ENCODE data around the gene DNAH5. TPM values are rescaled to one million over a fixed set of nuclear protein-coding genes. Genes with fewer than 3 reads are reported as not detected.
"Not testable (repeated sequence)": the region's sequence is repeated elsewhere in the genome, so short reads cannot be mapped to it uniquely, and the experiment has no call there.

The DNAH5 gene
- total RNA-seq, result 0.35 TPM
- long read RNA-seq, partial matches to known transcripts, result 0 of 3 reads
- long read RNA-seq, other reads (novel, unspliced or antisense), result 3 of 3 reads

- no peak for DNase-seq (ENCODE audit: low spot score)
Measured at GRCh38 chr5:13944560-13945199, at the start of gene DNAH5. Gene DNAH5, minus strand, starts transcription at chr5:13944688. Its CDS starts 250 bp downstream, at chr5:13944438.

- no peak for DNase-seq (ENCODE audit: low spot score)
Measured at GRCh38 chr5:13993926-13994325, 49.4 kb upstream of the DNAH5 start.

- DNase-seq (ENCODE audit: low spot score), result no peak
Measured at GRCh38 chr5:13992795-13993194, 48.3 kb upstream of the DNAH5 start.

GRCh38 chr5:13991365-13991764 is 46.9 kb upstream of the DNAH5 start:
- DNase-seq (ENCODE audit: low spot score), result no peak

GRCh38 chr5:13990896-13991295 is 46.4 kb upstream of the DNAH5 start:
- DNase-seq (ENCODE audit: low spot score), result no peak

GRCh38 chr5:13989832-13990231 is 45.3 kb upstream of the DNAH5 start:
- DNase-seq (ENCODE audit: low spot score), result no peak

GRCh38 chr5:13987843-13988464 is 43.5 kb upstream of the DNAH5 start:
- DNase-seq (ENCODE audit: low spot score), result no peak

GRCh38 chr5:13985731-13986418 is 41.4 kb upstream of the DNAH5 start:
- DNase-seq (ENCODE audit: low spot score), result no peak

- DNase-seq (ENCODE audit: low spot score), result not testable (repeated sequence)
Measured at GRCh38 chr5:13984888-13985287, 40.4 kb upstream of the DNAH5 start.

GRCh38 chr5:13976867-13977830 is 32.7 kb upstream of the DNAH5 start:
- no peak for DNase-seq (ENCODE audit: low spot score)

GRCh38 chr5:13976223-13976622 is 31.7 kb upstream of the DNAH5 start:
- no peak for DNase-seq (ENCODE audit: low spot score)

- DNase-seq (ENCODE audit: low spot score), result no peak
Measured at GRCh38 chr5:13975246-13975645, 30.8 kb upstream of the DNAH5 start.

GRCh38 chr5:13973724-13974123 is 29.2 kb upstream of the DNAH5 start:
- no peak for DNase-seq (ENCODE audit: low spot score)

- no peak for DNase-seq (ENCODE audit: low spot score)
Measured at GRCh38 chr5:13972029-13972428, 27.5 kb upstream of the DNAH5 start.

- no peak for DNase-seq (ENCODE audit: low spot score)
Measured at GRCh38 chr5:13957032-13957645, 12.7 kb upstream of the DNAH5 start.

- no peak for DNase-seq (ENCODE audit: low spot score)
Measured at GRCh38 chr5:13956471-13956870, 12.0 kb upstream of the DNAH5 start.

- no peak for DNase-seq (ENCODE audit: low spot score)
Measured at GRCh38 chr5:13955896-13956295, 11.4 kb upstream of the DNAH5 start.

GRCh38 chr5:13946111-13946510 is 1.6 kb upstream of the DNAH5 start:
- no peak for DNase-seq (ENCODE audit: low spot score)

GRCh38 chr5:13945271-13945670 is 783 bp upstream of the DNAH5 start:
- DNase-seq (ENCODE audit: low spot score), result no peak

- DNase-seq (ENCODE audit: low spot score), result no peak
Measured at GRCh38 chr5:13943676-13944075, 812 bp downstream of the DNAH5 start.

GRCh38 chr5:13941468-13941867 is 3.0 kb downstream of the DNAH5 start:
- no peak for DNase-seq (ENCODE audit: low spot score)
